Nephron (organoid): ENCODE measurements around the gene BASP1.

ENCODE experiments used
- H3K27ac Mint-ChIP-seq, 3 experiments: 2 replicates each; pipeline ENCODE4 v1.8.0; 2020; ENCODE audit warnings: mixed read lengths in 3 of 3, mild to moderate bottlenecking in 2 of 3, moderate library complexity in 1 of 3
- H3K27me3 Mint-ChIP-seq: 2 replicates; pipeline ENCODE4 v1.8.0; 2021; ENCODE audit warnings: low read depth, mild to moderate bottlenecking, moderate library complexity, mixed read lengths
- H3K36me3 Mint-ChIP-seq: 2 replicates; pipeline ENCODE4 v1.8.0; 2020; ENCODE audit warnings: low read depth, mixed read lengths
- H3K4me1 Mint-ChIP-seq: 2 replicates; pipeline ENCODE4 v1.8.0; 2020; ENCODE audit warnings: mixed read lengths
- H3K4me3 Mint-ChIP-seq, 3 experiments: 2 replicates each; pipeline ENCODE4 v1.8.0; 2020; ENCODE audit warnings: mild to moderate bottlenecking in 3 of 3, mixed read lengths in 3 of 3, moderate library complexity in 2 of 3
- H3K9me3 Mint-ChIP-seq: 2 replicates; pipeline ENCODE4 v1.8.0; 2020; ENCODE audit warnings: mixed read lengths
- TF ChIP-seq, protein P1 (sequence below), 3 experiments: fragments of 200-600 bp; sonication (generic); IDR thresholded peaks; one replicate each; pipeline ENCODE4 v1.5.0; 2021; ENCODE audit warnings: antibody characterized with exemption in 3 of 3; ENCODE audit not compliant: unreplicated experiment in 3 of 3

BASP1 gene

DNA sequence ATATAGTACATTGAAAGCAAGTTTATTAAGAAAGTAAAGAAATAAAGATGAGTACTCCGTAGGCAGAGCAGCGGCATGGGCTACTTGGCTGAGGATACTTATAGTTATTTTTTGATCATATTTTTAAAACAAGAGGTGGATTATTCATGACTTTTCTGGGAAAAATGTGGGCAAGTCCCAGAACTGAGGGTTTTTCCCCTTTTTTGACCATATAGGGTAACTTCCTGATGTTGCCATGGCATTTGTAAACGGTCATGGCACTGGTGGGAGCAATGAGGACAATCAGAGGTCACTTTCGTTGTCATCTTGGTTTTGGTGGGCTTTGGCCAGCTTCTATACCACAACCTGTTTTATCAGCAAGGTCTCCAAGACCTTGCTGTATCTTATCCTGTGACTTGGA is 5.2 kb upstream of the BASP1 start:
- peaks cover 10% of the 10 kb centered on the region for H3K36me3 Mint-ChIP-seq
- no peaks in the 10 kb centered on the region for H3K4me1 Mint-ChIP-seq
- H3K27ac Mint-ChIP-seq, result no peak overlapping the region
- H3K27me3 Mint-ChIP-seq, result peaks cover 16% of the 10 kb centered on the region
- TF ChIP-seq, protein P1, sequence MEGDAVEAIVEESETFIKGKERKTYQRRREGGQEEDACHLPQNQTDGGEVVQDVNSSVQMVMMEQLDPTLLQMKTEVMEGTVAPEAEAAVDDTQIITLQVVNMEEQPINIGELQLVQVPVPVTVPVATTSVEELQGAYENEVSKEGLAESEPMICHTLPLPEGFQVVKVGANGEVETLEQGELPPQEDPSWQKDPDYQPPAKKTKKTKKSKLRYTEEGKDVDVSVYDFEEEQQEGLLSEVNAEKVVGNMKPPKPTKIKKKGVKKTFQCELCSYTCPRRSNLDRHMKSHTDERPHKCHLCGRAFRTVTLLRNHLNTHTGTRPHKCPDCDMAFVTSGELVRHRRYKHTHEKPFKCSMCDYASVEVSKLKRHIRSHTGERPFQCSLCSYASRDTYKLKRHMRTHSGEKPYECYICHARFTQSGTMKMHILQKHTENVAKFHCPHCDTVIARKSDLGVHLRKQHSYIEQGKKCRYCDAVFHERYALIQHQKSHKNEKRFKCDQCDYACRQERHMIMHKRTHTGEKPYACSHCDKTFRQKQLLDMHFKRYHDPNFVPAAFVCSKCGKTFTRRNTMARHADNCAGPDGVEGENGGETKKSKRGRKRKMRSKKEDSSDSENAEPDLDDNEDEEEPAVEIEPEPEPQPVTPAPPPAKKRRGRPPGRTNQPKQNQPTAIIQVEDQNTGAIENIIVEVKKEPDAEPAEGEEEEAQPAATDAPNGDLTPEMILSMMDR (IDR thresholded peaks at IDR 0.05; ENCODE audit: unreplicated experiment in 3 of 3), result no peak
- H3K4me3 Mint-ChIP-seq, result no peak overlapping the region
- H3K9me3 Mint-ChIP-seq, result peaks cover 2% of the 10 kb centered on the region

DNA sequence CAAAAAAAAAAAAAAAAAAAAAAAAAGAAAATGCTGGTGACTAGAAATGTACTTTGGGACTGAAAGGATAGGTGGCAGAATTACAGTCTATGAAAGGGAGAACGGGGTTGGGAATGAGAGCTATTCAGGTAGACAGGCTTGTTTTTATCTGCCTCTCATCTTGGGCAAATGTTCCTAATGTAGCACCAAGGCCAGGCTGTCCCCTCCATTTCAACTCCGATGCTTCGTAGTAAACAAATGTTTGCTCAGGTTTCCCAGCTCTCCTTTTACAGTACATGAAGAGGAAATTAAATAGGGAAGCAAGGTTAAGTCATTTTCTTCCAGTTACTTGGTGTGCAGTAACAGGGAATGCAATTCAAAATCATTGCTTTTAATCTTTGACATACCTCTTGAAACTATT is 4.4 kb upstream of the BASP1 start:
- Mint-ChIP-seq H3K9me3 (peaks cover 2% of the 10 kb centered on the region), H3K4me1 (no peaks in the 10 kb centered on the region), H3K36me3 (peaks cover 10% of the 10 kb centered on the region), H3K27me3 (peaks cover 16% of the 10 kb centered on the region), H3K27ac (no peak overlapping the region), H3K4me3 (no peak overlapping the region)
- TF ChIP-seq, protein P1 (IDR thresholded peaks at IDR 0.05; ENCODE audit: unreplicated experiment in 3 of 3), result no peak

DNA sequence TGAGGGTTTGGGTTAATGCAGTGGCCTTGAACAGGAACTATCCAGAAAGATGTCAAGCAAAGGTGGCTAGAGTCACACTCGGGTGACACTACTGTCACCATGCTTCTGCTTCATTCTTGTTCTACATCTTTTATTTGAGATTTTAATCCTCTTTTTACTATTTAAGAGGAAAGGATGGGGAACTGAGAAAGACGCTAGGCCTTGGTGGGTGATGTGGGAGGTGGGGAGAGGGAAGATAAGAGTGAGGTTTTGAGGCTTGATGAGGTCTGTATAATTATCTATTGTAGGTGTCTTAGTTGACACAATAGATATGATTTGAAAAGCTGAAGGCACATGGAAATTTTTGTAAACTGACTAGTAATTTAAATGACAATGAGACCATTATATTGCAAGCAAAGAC is 3.5 kb upstream of the BASP1 start:
- H3K9me3 Mint-ChIP-seq, result peaks cover 2% of the 10 kb centered on the region
- peaks cover 8% of the 10 kb centered on the region for H3K36me3 Mint-ChIP-seq
- H3K4me3 Mint-ChIP-seq, result peak overlapping the region in 2 of 3 experiments; percentile 35 to 39
- H3K27me3 Mint-ChIP-seq, result peaks cover 14% of the 10 kb centered on the region
- TF ChIP-seq, protein P1 (IDR thresholded peaks at IDR 0.05; ENCODE audit: unreplicated experiment in 3 of 3), result no peak
- no peaks in the 10 kb centered on the region for H3K4me1 Mint-ChIP-seq
- no peak overlapping the region for H3K27ac Mint-ChIP-seq

DNA sequence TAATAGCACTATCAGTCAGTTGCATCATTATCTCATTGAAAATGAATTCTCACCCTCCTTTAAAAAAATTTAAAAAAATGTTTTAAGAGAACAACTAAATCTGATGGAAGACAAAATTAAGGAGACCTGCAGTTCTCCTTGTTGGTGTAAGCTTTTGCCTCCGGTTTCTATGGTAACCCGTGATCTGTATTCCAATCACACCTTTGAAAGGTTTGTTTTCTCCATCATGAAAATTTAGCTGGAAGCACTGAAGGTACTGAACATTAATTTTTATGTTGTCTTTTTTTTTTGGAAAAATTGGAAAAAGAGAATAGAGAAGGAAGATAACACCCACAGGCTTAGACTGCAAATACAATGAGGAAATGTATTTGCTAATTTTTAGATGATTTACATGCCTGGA is 2.5 kb upstream of the BASP1 start:
- H3K27ac Mint-ChIP-seq, result no peak overlapping the region
- H3K27me3 Mint-ChIP-seq, result peaks cover 7% of the 10 kb centered on the region
- H3K9me3 Mint-ChIP-seq, result no peaks in the 10 kb centered on the region
- H3K4me3 Mint-ChIP-seq, result peak overlapping the region; percentile 33 to 90 (median 71)
- H3K4me1 Mint-ChIP-seq, result peaks cover 7% of the 10 kb centered on the region
- TF ChIP-seq, protein P1 (IDR thresholded peaks at IDR 0.05; ENCODE audit: unreplicated experiment in 3 of 3), result no peak
- H3K36me3 Mint-ChIP-seq, result peaks cover 10% of the 10 kb centered on the region

DNA sequence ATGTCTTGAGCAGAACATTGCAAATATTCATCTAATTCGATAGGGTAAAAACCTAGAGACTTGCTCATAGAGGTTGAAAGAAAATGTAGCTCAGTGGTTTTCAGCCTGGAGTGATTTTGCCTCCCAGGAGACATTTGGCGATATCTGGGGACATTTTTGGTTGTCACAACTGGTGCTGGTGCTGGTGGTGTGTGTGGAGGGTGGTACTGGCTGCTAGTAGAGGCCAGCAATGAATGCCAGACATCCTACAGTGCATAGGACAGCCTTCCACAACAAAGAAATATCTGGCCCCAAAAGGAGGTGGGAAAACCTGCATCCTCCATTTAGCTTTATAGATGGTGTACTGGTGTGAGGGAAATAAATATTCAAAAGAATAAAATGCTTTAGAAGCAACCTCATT is 2.1 kb upstream of the BASP1 start:
- TF ChIP-seq, protein P1 (IDR thresholded peaks at IDR 0.05; ENCODE audit: unreplicated experiment in 3 of 3), result no peak
- Mint-ChIP-seq H3K27me3 (peaks cover 7% of the 10 kb centered on the region), H3K4me3 (peak overlapping the region; percentile 33 to 90 (median 71))

DNA sequence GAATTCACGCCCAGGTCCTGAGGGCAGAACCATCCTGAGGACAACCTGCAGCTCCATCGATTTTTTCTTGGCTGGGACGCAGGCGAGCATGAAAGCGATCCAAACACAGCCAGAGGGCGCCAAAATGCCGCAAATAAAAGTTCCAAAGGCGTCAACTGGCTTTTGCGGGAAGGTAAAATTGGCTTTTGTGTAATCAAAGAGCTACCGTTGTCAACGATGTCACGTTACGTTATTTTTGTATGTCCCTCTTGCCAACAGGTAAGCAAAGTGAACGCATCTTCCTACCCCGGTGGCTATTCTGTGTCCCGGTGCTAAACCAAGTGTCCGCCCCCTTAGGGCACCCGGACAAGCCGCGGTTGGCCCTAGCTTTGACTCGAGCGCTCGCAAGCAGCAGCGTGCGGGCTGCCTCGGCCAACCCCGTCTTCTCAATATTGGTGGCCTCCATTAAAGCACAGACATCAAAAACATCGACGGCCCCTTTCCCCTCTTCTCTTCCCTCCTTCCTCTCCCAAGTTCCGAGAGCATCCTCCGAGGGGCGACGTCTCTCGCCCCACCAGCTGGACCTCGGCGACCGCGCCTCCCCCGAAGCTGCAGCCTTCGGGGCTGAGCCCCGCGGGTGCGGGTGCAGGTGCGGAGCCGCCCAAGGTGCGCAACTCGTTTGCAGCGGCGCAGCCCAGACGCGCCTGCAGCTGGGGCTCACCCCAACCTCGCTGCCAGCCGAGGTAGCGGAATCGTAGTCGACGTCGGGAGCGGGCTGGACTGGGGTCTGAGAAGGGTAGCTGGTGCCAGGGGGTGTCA is 1.1 kb upstream of the BASP1 start:
- peaks cover 7% of the 10 kb centered on the region for H3K27me3 Mint-ChIP-seq
- H3K27ac Mint-ChIP-seq, result peak overlapping the region; percentile 22 to 96 (median 92)
- no peaks in the 10 kb centered on the region for H3K9me3 Mint-ChIP-seq
- TF ChIP-seq, protein P1 (IDR thresholded peaks at IDR 0.05; ENCODE audit: unreplicated experiment in 3 of 3), result peak; percentile 85 to 90 (median 86)
- peaks cover 13% of the 10 kb centered on the region for H3K4me1 Mint-ChIP-seq
- peak overlapping the region; percentile 90 to 93 (median 91) for H3K4me3 Mint-ChIP-seq
- H3K36me3 Mint-ChIP-seq, result peaks cover 6% of the 10 kb centered on the region

More for the DNA sequence above, 2.1 kb upstream of the BASP1 start:
- no peak overlapping the region for H3K27ac Mint-ChIP-seq
- peaks cover 10% of the 10 kb centered on the region for H3K36me3 Mint-ChIP-seq
- H3K9me3 Mint-ChIP-seq, result no peaks in the 10 kb centered on the region
- peaks cover 10% of the 10 kb centered on the region for H3K4me1 Mint-ChIP-seq
